Liver (tissue), 9 donors: ENCODE data around the gene TRMT2A. TPM values are rescaled to one million over a fixed set of nuclear protein-coding genes. Genes with fewer than 3 reads are reported as not detected.
"Not testable (repeated sequence)": the region's sequence is repeated elsewhere in the genome, so short reads cannot be mapped to it uniquely, and the experiment has no call there.

Source experiments
- DNase-seq: peaks from one replicate; pipeline ENCODE4 v3.0.0-alpha.2; 2017; ENCODE audit warnings: low spot score
- H3K27ac ChIP-seq, 2 donors: one replicate each; pipeline ENCODE4 v1.7.0; 2013; ENCODE audit warnings: inconsistent platforms in 2 of 2, low read length in 2 of 2, control low read depth in 1 of 2, low read depth in 1 of 2, mild to moderate bottlenecking in 1 of 2
- H3K27me3 ChIP-seq, 4 donors: one replicate each; pipeline versions ENCODE4 v1.6.1 to v1.7.0; 2013; ENCODE audit warnings: low read length in 3 of 4, inconsistent platforms in 1 of 4, mild to moderate bottlenecking in 1 of 4, moderate library complexity in 1 of 4; ENCODE audit not compliant: control insufficient read depth in 4 of 4, insufficient read depth in 4 of 4
- H3K36me3 ChIP-seq, 4 donors: one replicate each; pipeline versions ENCODE4 v1.6.1 to v1.7.0; 2013; ENCODE audit warnings: low read length in 3 of 4, mild to moderate bottlenecking in 3 of 4, low read depth in 1 of 4, moderate library complexity in 1 of 4; ENCODE audit not compliant: control insufficient read depth in 4 of 4, insufficient read depth in 3 of 4
- H3K4me1 ChIP-seq, 4 donors: one replicate each; pipeline versions ENCODE4 v1.6.1 to v1.7.0; 2013; ENCODE audit warnings: low read length in 3 of 4, mild to moderate bottlenecking in 3 of 4, moderate library complexity in 1 of 4; ENCODE audit not compliant: control insufficient read depth in 4 of 4, insufficient read depth in 4 of 4
- H3K4me3 ChIP-seq, 3 donors: one replicate each; pipeline versions ENCODE4 v1.6.1 to v1.7.0; 2013; ENCODE audit warnings: low read length in 3 of 3, control low read depth in 1 of 3, low read depth in 1 of 3, mild to moderate bottlenecking in 1 of 3
- H3K9ac ChIP-seq, 2 donors: one replicate each; pipeline ENCODE4 v1.7.0; 2013; ENCODE audit warnings: low read length in 2 of 2, mild to moderate bottlenecking in 2 of 2, moderate library complexity in 2 of 2, control low read depth in 1 of 2, low read depth in 1 of 2
- H3K9me3 ChIP-seq, 4 donors: one replicate each; pipeline versions ENCODE4 v1.6.1 to v1.7.0; 2013; ENCODE audit warnings: low read length in 3 of 4; ENCODE audit not compliant: control insufficient read depth in 4 of 4
- CTCF ChIP-seq: fragments of 150-350 bp; IDR thresholded peaks from 2 replicates; pipeline ENCODE4 v1.5.1; 2017; ENCODE audit warnings: improper control_type of control experiment, low read depth, low read length; ENCODE audit not compliant: missing input control
- EGR1 ChIP-seq, 2 donors: IDR thresholded peaks; 2 replicates each; pipeline ENCODE4 v1.6.1; 2016 to 2018; ENCODE audit warnings: antibody characterized with exemption in 2 of 2, low read depth in 2 of 2
- FOXA1 ChIP-seq: IDR thresholded peaks from 2 replicates; pipeline ENCODE4 v1.6.1; 2016; ENCODE audit warnings: antibody characterized with exemption
- FOXA2 ChIP-seq: IDR thresholded peaks from 2 replicates; pipeline ENCODE4 v1.6.1; 2016; ENCODE audit warnings: antibody characterized with exemption
- GABPA ChIP-seq, 2 donors: IDR thresholded peaks in 1 of 2; conservative IDR thresholded peaks in 1 of 2; 2 replicates each; pipeline ENCODE4 v1.6.1; 2016; ENCODE audit warnings: antibody characterized with exemption in 2 of 2, mild to moderate bottlenecking in 1 of 2, moderate library complexity in 1 of 2
- JUND ChIP-seq, 2 donors: IDR thresholded peaks; 2 replicates each; pipeline ENCODE4 v1.6.1; 2016; ENCODE audit warnings: antibody characterized with exemption in 2 of 2
- NR2F2 ChIP-seq: IDR thresholded peaks from 2 replicates; pipeline ENCODE4 v1.6.1; 2016; ENCODE audit warnings: antibody characterized with exemption
- RXRA ChIP-seq, 2 donors: IDR thresholded peaks; 2 replicates each; pipeline ENCODE4 v1.6.1; 2017 to 2018; ENCODE audit warnings: antibody characterized with exemption in 2 of 2, mild to moderate bottlenecking in 1 of 2
- SP1 ChIP-seq: IDR thresholded peaks from 2 replicates; pipeline ENCODE4 v1.6.1; 2018; ENCODE audit warnings: antibody characterized with exemption, mild to moderate bottlenecking
- YY1 ChIP-seq: IDR thresholded peaks from 2 replicates; pipeline ENCODE4 v1.6.1; 2016; ENCODE audit warnings: antibody characterized with exemption, mild to moderate bottlenecking
- ZBTB33 ChIP-seq: IDR thresholded peaks from 2 replicates; pipeline ENCODE4 v1.6.1; 2016; ENCODE audit warnings: antibody characterized with exemption
- WGBS: extraction: QIAGEN DNeasy Blood & Tissue Kit; methylation state at CpG from one replicate; pipeline ENCODE4 v1.1.7; 2013; 5-methylcytosine and 5-hydroxymethylcytosine counted together
- polyA plus RNA-seq, 2 donors: library from polyadenylated mRNA; stranded (reverse) in 1 of 2; unstranded in 1 of 2; fragments of 200-250 nt in 1 of 2; fragments of >200 nt in 1 of 2; fragmentation: Nextera tagmentation in 1 of 2; extraction: Ambion mirVana in 1 of 2; gene quantifications; one replicate each; pipeline versions ENCODE4 v1.2.1 to v1.2.3, GENCODE V29; 2013 to 2015
- total RNA-seq, 2 donors: library from RNA; depleted of rRNA; stranded (reverse); fragments of >200 nt; gene quantifications; one replicate each; pipeline ENCODE4 v1.2.3, GENCODE V29; 2014
- TF ChIP-seq, protein P1 (sequence below): IDR thresholded peaks from 2 replicates; pipeline ENCODE4 v1.6.1; 2016; ENCODE audit warnings: antibody characterized with exemption
- TF ChIP-seq, protein P2 (sequence below): IDR thresholded peaks from 2 replicates; pipeline ENCODE4 v1.6.1; 2016; ENCODE audit warnings: antibody characterized with exemption
- donor health status: healthy.
- donor health status: healthy.
- donor health status: healthy.
- donor health status: healthy.
- donor health status: healthy.

TRMT2A gene
- total and polyA plus RNA-seq, 4 donors, result 19.9 to 32.9 (median 25.2) TPM

GRCh38 chr22:20164863-20165262 lies 47.8 kb upstream of the TRMT2A start (continued):
- no peak for TF ChIP-seq CTCF
- TF ChIP-seq, protein P1, sequence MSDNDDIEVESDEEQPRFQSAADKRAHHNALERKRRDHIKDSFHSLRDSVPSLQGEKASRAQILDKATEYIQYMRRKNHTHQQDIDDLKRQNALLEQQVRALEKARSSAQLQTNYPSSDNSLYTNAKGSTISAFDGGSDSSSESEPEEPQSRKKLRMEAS, result no peak

- no peaks in the 10 kb centered on the region for H3K27me3 ChIP-seq
- no peaks in the 10 kb centered on the region for H3K9me3 ChIP-seq
- H3K27ac ChIP-seq, result no peak overlapping the region
- WGBS, result 86% methylated on average over 10 of the region's 10 CpGs
- DNase-seq, result no peak
- H3K4me1 ChIP-seq, result no peaks in the 10 kb centered on the region
- no peak overlapping the region for H3K9ac ChIP-seq
- no peak for TF ChIP-seq GABPA (IDR thresholded peaks at IDR 0.05 in 1 of 2, conservative IDR thresholded peaks at IDR 0.05 in 1 of 2)
- no peak for TF ChIP-seq FOXA2
- TF ChIP-seq NR2F2, result no peak
- TF ChIP-seq, protein P1, result no peak
- no peak for TF ChIP-seq CTCF
- TF ChIP-seq EGR1 (IDR thresholded peaks at IDR 0.05; ENCODE audit: low read depth in 2 of 2), result no peak
- no peak for TF ChIP-seq JUND (IDR thresholded peaks at IDR 0.05)
- TF ChIP-seq RXRA (IDR thresholded peaks at IDR 0.05), result no peak
- TF ChIP-seq FOXA1, result no peak
- TF ChIP-seq SP1, result no peak
- TF ChIP-seq, protein P2, sequence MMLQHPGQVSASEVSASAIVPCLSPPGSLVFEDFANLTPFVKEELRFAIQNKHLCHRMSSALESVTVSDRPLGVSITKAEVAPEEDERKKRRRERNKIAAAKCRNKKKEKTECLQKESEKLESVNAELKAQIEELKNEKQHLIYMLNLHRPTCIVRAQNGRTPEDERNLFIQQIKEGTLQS, result no peak
- no peak for TF ChIP-seq ZBTB33
- no peak for TF ChIP-seq YY1
- no peaks in the 10 kb centered on the region for H3K36me3 ChIP-seq
- H3K4me3 ChIP-seq, result no peak overlapping the region
Measured at GRCh38 chr22:20160041-20160440, 43.0 kb upstream of the TRMT2A start.

- not testable (repeated sequence) for DNase-seq, H3K27ac ChIP-seq
Measured at GRCh38 chr22:20159531-20159930, 42.5 kb upstream of the TRMT2A start.

More at GRCh38 chr22:20159531-20159930, 42.5 kb upstream of the TRMT2A start:
- H3K4me3 ChIP-seq, H3K9me3 ChIP-seq, H3K4me1 ChIP-seq, H3K27me3 ChIP-seq, H3K36me3 ChIP-seq, H3K9ac ChIP-seq: not testable (repeated sequence)
- 86% methylated on average over 13 of the region's 14 CpGs for WGBS
